HG03159 (cell line): ENCODE measurements around the gene CELF5.
"Not testable (repeated sequence)": the region's sequence is repeated elsewhere in the genome, so short reads cannot be mapped to it uniquely, and the experiment has no call there.

Source experiments
- ATAC-seq: cut with Tn5 transposase; IDR thresholded peaks from one replicate; pipeline ENCODE4 v1.9.1; 2021; ENCODE audit warnings: mild to moderate bottlenecking, moderate library complexity; ENCODE audit not compliant: unreplicated experiment

The CELF5 gene

DNA sequence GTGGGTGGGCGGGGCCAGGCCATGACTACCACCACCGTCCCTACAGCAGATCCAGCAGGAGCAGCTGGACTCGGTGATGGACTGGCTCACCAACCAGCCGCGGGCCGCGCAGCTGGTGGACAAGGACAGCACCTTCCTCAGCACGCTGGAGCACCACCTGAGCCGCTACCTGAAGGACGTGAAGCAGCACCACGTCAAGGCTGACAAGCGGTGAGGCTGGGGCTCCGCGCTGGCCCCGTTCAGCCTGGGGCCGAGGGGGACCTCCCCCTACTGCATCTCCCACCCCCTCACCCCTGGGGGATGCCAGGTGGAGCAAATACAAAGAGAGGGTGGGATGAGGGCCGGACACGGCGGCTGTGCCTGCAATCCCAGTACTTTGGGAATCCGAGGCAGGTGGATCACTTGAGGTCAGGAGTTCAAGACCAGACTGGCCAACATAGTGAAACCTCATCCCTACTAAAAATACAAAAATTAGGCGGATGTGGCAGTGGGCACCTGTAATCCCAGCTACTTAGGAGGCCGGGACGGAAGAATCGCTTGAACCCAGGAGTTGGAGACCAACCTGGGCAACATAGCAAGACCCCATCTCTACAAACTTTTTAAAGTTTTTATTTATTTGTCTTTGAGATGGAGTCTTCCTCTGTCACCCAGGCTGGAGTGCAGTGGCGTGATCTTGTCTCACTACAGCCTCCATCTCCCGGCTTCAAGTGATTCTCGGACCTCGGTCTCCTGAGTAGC is 18.1 kb upstream of the CELF5 start:
- ATAC-seq = no peak

DNA sequence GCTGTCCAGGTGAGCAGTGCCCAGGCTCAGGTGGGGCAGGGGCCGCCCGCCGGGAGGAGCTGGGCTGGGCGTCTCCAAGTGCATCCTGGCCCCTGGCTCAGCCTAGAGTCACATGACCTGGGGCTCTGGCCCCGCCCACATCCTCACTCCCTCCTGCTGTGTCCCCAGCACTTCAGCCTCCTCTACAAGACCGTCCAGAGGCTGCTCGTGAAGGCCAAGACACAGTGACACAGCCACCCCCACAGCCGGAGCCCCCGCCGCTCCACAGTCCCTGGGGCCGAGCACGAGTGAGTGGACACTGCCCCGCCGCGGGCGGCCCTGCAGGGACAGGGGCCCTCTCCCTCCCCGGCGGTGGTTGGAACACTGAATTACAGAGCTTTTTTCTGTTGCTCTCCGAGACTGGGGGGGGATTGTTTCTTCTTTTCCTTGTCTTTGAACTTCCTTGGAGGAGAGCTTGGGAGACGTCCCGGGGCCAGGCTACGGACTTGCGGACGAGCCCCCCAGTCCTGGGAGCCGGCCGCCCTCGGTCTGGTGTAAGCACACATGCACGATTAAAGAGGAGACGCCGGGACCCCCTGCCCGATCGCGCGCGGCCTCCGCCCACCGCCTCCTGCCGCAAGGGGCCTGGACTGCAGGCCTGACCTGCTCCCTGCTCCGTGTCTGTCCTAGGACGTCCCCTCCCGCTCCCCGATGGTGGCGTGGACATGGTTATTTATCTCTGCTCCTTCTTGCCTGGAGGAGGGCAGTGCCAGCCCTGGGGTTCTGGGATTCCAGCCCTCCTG is 16.8 kb upstream of the CELF5 start:
- no peak for ATAC-seq

DNA sequence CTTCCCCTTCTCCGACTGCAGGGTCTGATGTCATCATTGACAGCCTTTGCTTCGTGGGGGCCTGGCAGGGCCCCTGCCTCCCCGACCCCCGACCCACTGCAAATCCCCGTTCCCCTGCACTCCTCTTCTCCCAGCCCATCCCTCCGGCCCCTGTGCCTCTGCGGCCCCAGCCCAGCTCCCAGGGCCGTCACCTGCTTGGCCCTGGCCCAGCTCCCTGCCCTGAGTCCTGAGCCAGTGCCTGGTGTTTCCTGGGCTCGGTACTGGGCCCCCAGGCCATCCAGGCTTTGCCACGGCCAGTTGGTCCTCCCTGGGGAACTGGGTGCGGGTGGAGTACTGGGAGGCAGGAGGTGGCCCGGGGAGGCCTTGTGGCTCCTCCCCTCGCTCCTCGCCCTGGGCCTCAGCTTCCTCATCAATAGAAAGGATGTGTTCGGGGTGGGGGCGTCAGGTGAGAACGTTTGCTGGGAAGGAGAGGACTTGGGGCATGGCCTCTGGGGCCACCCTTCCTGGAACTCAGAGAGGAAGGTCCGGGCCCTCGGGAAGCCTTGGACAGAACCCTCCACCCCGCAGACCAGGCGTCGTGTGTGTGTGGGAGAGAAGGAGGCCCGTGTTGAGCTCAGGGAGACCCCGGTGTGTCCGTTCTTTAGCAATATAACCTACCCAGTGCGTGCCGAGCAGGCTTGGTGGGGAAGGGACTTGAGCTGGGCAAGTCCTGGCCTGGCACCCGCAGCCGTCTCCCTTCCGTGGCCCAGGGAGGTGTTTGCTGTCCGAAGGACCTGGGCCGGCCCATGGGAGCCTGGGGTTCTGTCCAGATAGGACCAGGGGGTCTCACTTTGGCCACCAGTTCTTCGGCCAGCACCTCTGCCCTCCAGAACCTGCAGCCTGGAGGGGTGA is 15.9 kb upstream of the CELF5 start:
- ATAC-seq = no peak

DNA sequence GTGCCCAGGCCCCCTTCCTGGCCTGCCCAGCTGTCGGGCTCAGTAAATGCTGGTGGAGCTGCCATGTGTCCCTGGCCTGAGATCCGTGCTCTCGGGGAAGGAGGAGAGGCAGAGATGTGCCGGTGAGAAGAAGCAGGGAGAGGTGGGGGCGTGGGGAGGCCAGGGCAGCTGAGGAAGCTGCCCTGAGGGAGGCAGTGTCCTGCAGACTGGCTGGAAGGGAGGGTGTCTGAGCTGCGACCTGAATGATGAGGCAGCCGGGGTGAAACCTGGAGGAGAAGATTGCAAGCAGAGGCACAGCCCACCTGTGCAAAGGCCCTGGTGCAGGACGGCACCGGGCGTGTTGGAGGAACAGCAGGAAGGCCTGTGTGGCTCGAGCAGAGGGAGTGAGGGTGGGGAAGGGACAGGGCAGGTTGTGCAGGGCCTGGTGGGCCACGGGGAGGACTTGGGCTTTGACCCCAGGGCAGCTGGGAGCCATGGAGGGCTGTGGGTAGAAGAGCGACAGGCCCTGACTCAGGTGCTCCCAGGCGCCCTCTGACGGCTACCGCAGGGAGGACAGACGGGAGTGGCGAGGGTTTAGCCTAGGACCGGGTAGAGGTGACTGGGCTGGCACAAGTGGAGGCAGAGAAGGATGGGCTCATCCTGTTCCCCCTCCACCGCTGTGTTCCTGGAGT is 14.0 kb upstream of the CELF5 start:
- no peak for ATAC-seq

DNA sequence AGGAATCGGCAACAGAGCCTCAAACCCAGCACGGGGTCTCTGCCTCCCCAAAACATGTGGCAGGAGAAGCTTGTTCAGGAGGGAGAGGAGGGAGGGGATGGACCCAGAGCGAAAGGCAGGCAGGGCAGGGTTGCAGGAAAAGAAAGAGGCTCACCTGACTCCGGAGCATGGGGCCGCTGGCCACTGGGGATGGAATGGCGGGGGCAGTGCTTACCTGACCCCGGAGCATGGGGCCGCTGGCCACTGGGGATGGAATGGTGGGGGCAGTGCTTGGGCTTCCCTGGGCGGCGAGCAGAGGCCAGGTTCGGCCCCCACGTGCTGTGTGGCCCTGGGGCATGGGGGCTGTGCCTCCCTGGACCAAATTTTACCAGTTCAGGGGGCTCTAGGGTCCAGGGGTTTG is 13.3 kb upstream of the CELF5 start:
- ATAC-seq = no peak

DNA sequence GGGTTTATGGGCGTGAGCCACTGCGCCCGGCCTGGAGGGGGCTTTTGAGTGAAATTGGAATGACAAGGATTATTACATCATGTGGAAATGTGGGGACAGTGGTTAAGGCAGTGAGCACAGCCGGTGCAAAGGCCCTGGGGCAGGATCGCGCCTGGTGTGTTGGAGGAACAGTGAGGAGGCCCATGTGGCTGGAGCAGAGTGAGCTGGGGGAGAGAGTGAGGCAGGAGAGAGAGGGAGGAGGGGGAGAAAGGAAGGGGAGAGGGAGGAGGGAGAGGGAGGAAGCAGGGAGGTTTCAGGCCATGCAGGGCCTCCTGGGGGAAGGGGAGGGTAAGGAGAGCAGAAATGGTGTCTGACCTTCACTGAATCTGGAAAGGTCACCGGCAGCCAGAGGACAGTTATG is 11.3 kb upstream of the CELF5 start:
- ATAC-seq = no peak

DNA sequence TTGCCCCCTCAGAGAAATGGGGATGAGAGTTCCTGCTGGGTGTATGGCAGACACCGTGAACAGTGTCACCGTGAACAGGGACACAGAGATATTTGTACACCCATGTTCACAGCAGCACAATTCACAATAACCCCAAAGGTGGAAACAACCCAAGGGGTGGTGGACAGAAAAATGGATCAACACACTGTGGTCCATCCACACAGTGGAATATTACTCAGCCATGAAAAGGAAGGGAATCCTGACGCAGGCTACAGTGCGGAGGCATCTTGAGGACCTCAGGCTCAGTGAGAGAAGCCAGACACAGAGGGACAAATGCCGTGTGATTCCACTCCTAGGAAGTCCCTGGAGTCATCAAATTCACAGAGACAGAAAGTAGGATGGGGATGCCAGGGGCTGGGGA is 7.6 kb upstream of the CELF5 start:
- no peak for ATAC-seq

DNA sequence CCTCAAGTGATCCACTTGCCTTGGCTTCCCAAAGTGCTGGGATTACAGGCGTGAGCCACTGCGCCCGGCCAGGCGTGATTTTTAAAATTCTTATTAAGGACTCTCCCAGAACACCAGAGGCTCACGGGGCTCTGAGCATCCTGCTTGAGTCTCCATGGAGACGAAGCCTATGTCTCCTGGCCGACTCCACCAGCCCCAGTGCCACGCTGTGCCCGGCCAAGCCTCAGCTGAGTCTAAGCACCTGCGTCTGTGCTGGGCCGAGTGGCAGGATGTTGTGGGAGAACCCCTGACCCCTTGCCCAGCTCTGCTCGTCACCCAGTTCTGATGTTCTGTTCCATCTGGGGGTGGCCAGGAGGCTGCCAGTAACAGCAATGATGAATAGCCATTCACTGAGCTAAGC is 3.9 kb upstream of the CELF5 start:
- ATAC-seq = no peak

DNA sequence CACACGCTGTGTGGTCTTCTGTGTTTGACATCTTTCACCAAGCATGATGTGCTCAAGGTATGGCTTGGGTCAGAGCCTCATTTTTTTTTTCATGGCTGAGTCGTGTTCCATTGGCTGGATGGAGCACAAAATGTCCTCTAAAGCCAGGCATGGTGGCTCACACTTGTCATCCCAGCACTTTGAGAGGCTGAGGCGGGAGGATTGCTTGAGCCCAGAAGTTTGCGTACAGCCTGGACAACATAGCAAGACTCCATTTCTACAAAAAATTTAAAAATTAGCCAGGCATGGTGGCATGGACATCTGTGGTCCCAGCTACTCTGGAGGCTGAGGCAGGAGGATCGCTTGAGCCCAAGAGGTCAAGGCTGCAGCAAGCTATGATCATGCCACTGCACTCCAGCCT is 2.9 kb upstream of the CELF5 start:
- ATAC-seq = not testable (repeated sequence)

DNA sequence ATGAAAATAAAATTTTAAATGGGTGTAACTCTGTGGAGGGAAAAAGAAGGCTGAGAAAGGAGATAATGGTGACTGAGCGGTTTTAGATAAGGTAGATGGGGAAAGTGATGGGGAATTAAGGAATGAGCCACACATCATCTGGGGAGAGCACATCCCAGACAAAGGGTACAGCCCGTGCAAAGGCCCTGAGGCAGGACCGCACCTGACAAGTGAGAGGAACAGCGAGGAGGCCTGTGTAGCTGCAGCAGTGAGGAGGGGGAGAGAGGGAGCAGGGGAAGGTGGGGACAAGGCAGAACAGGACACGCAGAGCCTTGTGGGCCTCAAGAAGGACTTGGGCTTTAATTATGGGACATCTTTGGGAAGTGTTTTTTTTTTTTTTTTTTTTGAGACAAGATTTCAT is 1.8 kb upstream of the CELF5 start:
- ATAC-seq = no peak

DNA sequence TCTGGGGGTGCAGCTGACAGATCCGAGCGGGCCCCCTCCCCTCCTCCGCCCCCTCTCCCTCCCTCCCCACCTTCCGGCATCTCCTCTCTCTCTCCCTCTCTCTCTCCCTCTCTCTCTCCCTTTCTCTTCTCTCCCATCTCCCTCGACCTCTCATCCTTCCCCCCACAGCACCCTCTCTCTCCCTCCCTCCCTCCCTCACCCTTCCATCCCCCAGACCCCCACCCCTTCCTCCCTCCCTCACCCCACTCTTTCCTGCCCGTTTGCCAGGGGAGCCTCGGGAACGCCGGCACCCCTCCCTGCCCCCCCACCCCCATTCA is 666 bp downstream of the CELF5 start:
- ATAC-seq = no peak

DNA sequence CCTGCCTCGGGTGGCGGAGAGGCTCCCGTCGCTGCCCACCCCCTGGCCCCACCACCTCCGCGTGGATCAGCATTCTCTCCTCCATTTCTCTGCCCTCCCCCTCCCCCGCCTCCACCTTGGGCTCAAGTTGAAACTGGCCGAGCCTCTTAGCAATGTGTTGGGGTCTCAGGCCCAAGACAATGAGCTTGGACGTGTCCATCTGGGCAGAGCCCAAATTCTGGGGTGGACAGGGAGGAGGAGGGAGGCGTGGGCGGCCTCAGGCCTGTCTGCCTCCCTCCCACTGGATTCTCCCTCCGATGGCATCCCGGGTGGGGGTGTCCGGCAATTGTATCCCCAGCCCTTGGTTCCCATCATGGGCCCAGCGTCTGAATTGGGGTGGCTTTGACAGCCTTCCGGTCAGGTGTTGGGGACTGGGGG is 1.2 kb downstream of the CELF5 start:
- ATAC-seq = no peak

DNA sequence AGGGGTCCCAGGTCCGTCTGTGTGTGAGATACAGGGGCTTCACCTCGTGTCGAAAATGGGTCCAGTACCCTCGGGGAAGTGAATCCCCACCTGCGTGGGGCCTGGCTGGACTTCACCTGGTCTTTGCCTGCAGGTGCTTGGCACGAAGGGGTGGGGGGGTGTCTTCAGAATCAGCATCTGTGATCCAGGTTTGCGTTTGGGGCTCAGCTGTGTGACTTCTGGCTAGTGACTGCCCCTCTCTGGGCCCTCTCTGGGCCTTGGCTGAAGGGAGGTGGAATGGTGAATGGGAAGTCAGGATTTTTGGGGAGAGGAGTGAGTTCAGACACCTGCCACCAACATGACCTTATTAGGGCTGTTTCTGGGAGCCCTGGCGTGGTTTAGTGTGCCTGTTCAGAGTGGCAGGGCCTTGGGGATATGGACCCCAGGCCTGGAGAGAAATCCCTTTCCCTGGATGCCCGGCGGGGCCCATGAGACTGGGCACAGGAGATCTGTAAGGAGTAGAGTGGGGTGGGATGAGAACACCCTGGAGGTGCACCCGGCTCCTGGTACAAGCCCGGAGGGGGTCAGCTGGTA is 2.7 kb downstream of the CELF5 start:
- ATAC-seq = no peak

DNA sequence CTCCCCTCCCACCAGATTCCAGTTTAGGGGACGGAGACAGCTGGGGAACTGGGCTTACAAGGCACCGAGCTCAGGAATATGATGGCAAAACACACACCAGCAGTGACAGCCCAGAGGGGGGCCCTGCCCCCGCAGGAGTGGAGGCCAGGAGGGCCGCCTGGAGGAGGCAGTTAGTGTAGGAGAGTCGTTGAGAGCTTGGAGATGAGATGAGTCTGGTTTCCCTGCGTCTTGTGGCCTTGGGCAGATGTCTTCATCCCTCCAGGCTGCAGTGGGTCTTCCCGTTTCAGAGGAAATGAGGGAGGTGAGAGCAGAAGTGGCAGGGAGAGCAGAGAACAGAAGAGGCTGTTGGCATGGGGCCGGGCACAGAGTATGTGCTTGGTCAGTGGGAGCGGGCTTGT is 4.9 kb downstream of the CELF5 start:
- ATAC-seq = no peak

DNA sequence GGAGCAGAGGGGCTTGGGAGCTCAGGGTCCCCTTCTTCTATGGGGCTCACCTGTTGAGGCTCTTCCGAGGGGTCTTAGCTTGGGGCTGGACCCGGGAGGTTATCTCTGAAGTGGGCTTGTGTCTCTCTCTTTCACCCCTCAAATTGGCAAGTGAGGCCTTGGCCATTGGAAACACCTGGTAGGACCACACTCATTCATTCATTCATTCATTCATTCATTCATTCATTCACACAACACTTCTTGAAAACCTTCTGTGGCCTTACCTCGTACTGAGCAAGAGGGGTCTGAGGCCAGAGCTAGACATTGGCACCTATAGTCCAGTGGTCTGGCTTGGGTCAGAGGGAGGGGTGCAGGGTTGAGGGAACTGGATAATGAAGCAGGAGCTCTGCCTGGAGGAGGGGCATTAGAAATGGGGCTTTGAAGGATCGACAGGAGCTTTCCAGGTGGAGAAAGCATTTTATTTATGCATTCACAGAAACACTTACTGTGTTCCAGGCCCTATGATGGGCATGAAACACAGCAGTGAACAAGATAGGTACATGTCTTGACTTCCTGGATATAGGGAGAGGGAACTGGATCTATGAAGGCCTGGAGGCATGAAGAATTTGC is 5.5 kb downstream of the CELF5 start:
- no peak for ATAC-seq

DNA sequence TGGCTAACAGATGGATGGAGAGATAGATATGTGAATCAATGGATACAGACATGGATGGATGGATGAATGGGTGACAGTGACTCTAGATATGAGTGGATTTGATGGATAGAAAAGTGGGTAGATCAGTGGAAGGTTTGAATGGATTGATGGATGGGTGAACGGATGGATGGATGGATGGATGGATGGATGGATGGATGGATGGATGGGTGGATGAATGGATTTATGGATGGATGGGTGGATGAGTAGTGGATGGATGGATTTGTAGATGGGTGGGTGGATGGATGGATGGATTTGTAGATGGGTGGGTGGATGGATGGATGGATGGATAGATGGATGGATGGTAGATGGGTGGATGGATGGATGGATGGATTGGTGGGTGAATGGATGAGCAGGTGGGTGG is 6.8 kb downstream of the CELF5 start:
- no peak for ATAC-seq

DNA sequence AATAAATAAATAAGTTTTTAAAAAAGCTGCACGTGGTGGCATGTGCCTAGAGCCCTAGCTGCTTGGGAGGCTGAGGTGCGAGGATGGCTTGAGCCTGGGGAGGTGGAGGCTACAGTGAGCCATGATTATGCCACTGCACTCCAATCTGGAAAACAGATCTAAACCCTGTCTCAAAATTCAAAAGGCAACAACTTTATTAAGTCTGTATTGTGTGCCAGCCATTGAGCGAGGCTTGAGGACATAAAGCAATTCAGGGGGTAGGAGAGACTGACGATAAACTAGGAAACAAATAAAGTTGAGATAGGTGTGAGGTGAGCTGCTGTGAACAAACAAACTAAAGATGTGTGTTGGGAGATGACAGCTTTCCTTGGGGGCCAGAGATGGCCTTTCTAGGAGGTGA is 8.7 kb downstream of the CELF5 start:
- ATAC-seq = no peak

DNA sequence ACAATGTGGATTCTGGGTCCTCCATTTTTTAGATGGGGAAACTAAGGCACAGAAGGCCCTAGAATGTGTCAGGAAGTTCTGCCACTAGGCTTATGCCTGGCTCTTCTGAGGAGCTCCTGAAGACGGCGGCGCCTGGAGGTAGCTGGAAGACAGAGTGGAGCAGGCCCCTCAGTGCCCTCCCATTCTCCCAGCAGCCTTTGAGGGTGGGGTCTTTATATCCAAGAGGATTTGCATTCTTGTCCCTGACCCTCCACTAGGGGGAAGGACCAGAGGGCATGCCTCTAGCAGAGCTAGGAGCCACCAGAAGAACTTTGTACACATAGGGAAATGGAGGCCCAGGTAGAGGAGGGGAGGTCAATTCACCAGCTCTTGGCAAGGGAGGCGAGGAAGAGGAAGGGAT is 9.4 kb downstream of the CELF5 start:
- ATAC-seq = no peak

DNA sequence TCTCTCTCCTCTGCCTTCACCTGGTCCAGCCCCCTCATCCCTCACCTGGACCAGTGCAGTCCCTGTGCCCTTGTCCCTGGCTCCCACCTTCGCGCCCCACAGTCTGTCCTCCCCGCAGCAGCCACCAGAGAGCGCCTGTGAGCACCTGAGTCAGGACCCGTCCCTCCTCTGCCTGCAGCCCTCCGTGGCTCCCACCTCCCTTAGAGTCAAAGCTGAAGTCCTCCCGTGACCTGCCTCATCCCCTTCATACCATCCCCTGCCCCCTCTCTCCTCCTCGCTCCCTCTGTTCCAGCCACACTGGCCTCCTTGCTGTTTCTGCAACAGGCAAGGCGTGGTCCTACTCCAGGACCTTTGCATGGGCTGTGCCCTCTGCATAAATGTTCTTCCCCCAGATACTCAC is 10.3 kb downstream of the CELF5 start:
- no peak for ATAC-seq

DNA sequence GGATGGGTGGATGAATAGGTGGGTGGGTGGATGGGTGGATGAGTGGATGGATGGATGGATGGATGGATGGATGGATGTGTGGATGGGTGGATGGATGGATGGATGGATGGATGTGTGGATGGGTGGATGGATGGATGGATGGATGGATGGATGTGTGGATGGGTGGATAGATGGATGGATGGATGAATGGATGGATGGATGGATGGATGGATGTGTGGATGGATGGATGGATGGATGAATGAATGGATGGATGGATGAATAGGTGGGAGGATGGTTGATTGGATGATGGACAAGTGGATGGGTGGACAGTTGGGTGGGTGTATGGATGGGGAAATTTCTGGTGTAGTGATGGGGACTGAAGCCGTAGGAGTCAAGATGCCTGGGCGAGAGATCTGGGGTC is 11.1 kb downstream of the CELF5 start:
- not testable (repeated sequence) for ATAC-seq
